ENCODE results near the gene PRAMEF18.
"Not testable (repeated sequence)": the region's sequence is repeated elsewhere in the genome, so short reads cannot be mapped to it uniquely, and the experiment has no call there.

- not testable (repeated sequence) for TF ChIP-seq EZH2 (IDR thresholded peaks at IDR 0.05; ENCODE audit: insufficient read depth, poor library complexity, severe bottlenecking); EZH2phosphoT487 (IDR thresholded peaks at IDR 0.05; ENCODE audit: insufficient read depth, low read depth)
Observed at GRCh38 chr1:13231061-13231750, 5.3 kb upstream of the PRAMEF18 start.
